GM12878 (cell line): ENCODE results near the gene DPM3. TPM values are rescaled to one million over a fixed set of nuclear protein-coding genes. Genes with fewer than 3 reads are reported as not detected.

Source experiments
- ATAC-seq: fragments of 200-7000 bp; cut with Tn5 transposase; 3 replicates; pipeline ENCODE4 v1.9.1; 2020; ENCODE audit warnings: mild to moderate bottlenecking, moderate library complexity
- BruUV-seq: library from RNA; stranded (reverse); fragments of 400-500 nt; replicated peaks from 2 replicates; lab custom pipeline; 2021; lab: Mats Ljungman, UMichigan
- CTCF ChIA-PET: fragments of 300-600 bp; sonication (Branson Sonifier 250); formaldehyde crosslinking; extraction: SDS; loops from one replicate; lab custom pipeline; 2021; ENCODE audit warnings: inconsistent platforms; lab: Yijun Ruan, JAX
- POLR2A ChIA-PET: fragments of 350-600 bp; formaldehyde crosslinking; extraction: SDS; loops from one replicate; lab custom pipeline; 2021; ENCODE audit warnings: inconsistent platforms; lab: Charles Lee
- RAD21 ChIA-PET: fragments of 300-600 bp; sonication (Branson Sonifier 250); formaldehyde crosslinking; loops from one replicate; lab custom pipeline; 2023; ENCODE audit warnings: antibody characterized with exemption; ENCODE audit not compliant: unreplicated experiment; lab: Charles Lee
- SMC1A ChIA-PET: fragments of 300-600 bp; sonication (Branson Sonifier 250); formaldehyde crosslinking; loops from one replicate; lab custom pipeline; 2023; ENCODE audit not compliant: unreplicated experiment, uncharacterized antibody; lab: Charles Lee
- DNase-seq: peaks from one replicate; pipeline ENCODE4 v3.0.0-alpha.2; 2011; ENCODE audit warnings: low read depth, low spot score
- FAIRE-seq: peaks from 3 replicates; lab custom pipeline; 2011; peaks lifted over from hg19 to GRCh38; lab: Jason Lieb, UNC
- H2AFZ ChIP-seq: 2 replicates; pipeline ENCODE4 v1.6.0; 2011; ENCODE audit warnings: low read depth, low read length, control low read depth; ENCODE audit not compliant: control insufficient read depth
- H3K27ac ChIP-seq: 2 replicates; pipeline ENCODE4 v1.5.1; 2011; ENCODE audit warnings: control low read depth; ENCODE audit not compliant: control insufficient read depth, insufficient read depth
- H3K27me3 ChIP-seq, 2 experiments: replicated peaks in 1 of 2; 2 replicates each; pipeline versions ENCODE4 v1.6.0 to v1.6.1; 2011; ENCODE audit warnings: low read length in 1 of 2; ENCODE audit not compliant: control insufficient read depth in 2 of 2, insufficient read depth in 2 of 2
- H3K36me3 ChIP-seq, 2 experiments: 2 replicates each; pipeline ENCODE4 v1.5.1; 2011; ENCODE audit warnings: low read length in 1 of 2; ENCODE audit not compliant: control insufficient read depth in 2 of 2, insufficient read depth in 2 of 2
- H3K4me1 ChIP-seq: 2 replicates; pipeline ENCODE4 v1.6.1; 2011; ENCODE audit warnings: mild to moderate bottlenecking, low read length, moderate library complexity, mixed read lengths; ENCODE audit not compliant: control insufficient read depth, insufficient read depth
- H3K4me2 ChIP-seq: 2 replicates; pipeline ENCODE4 v1.6.0; 2011; ENCODE audit warnings: control low read depth; ENCODE audit not compliant: control insufficient read depth, insufficient read depth
- H3K4me3 ChIP-seq: fragments of 200-600 bp; sonication (generic); 2 replicates; pipeline ENCODE4 v1.5.1; 2016
- H3K79me2 ChIP-seq: 2 replicates; pipeline ENCODE4 v1.6.0; 2011; ENCODE audit warnings: low read length; ENCODE audit not compliant: control insufficient read depth, insufficient read depth
- H3K9ac ChIP-seq: 2 replicates; pipeline ENCODE4 v1.8.0; 2011; ENCODE audit warnings: low read length, control low read depth, mixed read lengths; ENCODE audit not compliant: control insufficient read depth, insufficient read depth
- H3K9me3 ChIP-seq: replicated peaks from 3 replicates; pipeline ENCODE4 v1.5.1; 2011; ENCODE audit warnings: mild to moderate bottlenecking, low read length; ENCODE audit not compliant: control insufficient read depth, insufficient read depth
- H4K20me1 ChIP-seq: 2 replicates; pipeline ENCODE4 v1.6.0; 2011; ENCODE audit not compliant: control insufficient read depth, insufficient read depth
- CBFB ChIP-seq: IDR thresholded peaks from 2 replicates; pipeline ENCODE4 v1.6.1; 2016; ENCODE audit warnings: antibody characterized with exemption, low read depth
- DPF2 ChIP-seq: fragments of 450-650 bp; IDR thresholded peaks from 2 replicates; pipeline ENCODE4 v1.6.1; 2017; ENCODE audit warnings: mild to moderate bottlenecking
- E4F1 ChIP-seq: fragments of 450-650 bp; IDR thresholded peaks from 2 replicates; pipeline ENCODE4 v1.6.1; 2018; ENCODE audit warnings: borderline replicate concordance, mild to moderate bottlenecking; ENCODE audit not compliant: partially characterized antibody
- EZH2 ChIP-seq: IDR thresholded peaks from 2 replicates; pipeline ENCODE4 v1.6.1; 2012; ENCODE audit warnings: low read depth, mild to moderate bottlenecking, control low read depth, inconsistent platforms, low read length, borderline replicate concordance; ENCODE audit not compliant: control insufficient read depth
- POU2F2 ChIP-seq: IDR thresholded peaks from 3 replicates; pipeline ENCODE4 v1.6.1; 2011; ENCODE audit warnings: low read depth, mild to moderate bottlenecking, low read length, borderline replicate concordance
- SMAD5 ChIP-seq: IDR thresholded peaks from 2 replicates; pipeline ENCODE4 v1.6.1; 2016; ENCODE audit warnings: antibody characterized with exemption, low read depth
- SMARCA5 ChIP-seq: fragments of 450-650 bp; IDR thresholded peaks from 2 replicates; pipeline ENCODE4 v1.6.1; 2017; ENCODE audit warnings: mild to moderate bottlenecking
- TBL1XR1 ChIP-seq: IDR thresholded peaks from 2 replicates; pipeline ENCODE4 v1.6.1; 2012; ENCODE audit warnings: low read depth, low read length, improper control_type of control experiment
- ZBED1 ChIP-seq: IDR thresholded peaks from 2 replicates; pipeline ENCODE4 v1.6.1; 2016; ENCODE audit warnings: borderline replicate concordance
- ZNF217 ChIP-seq: fragments of 450-650 bp; IDR thresholded peaks from 2 replicates; pipeline ENCODE4 v1.6.1; 2017; ENCODE audit warnings: antibody characterized with exemption, mild to moderate bottlenecking
- ZNF274 ChIP-seq: IDR thresholded peaks from one replicate; pipeline ENCODE4 v1.8.0; 2011; ENCODE audit not compliant: insufficient read length, insufficient read depth
- WGBS: methylation state at CpG from one replicate; pipeline ENCODE4 v1.1.6; 2016; ENCODE audit warnings: low lambda C conversion rate; ENCODE audit not compliant: insufficient replicate concordance, insufficient coverage; ENCODE audit errors: missing lambda C conversion rate; 5-methylcytosine and 5-hydroxymethylcytosine counted together
- in situ Hi-C: fragments of 300-500 bp; cut with MboI; formaldehyde crosslinking; loops from 9 replicates; pipeline ENCODE4 v1.14.3; 2018; ENCODE audit warnings: mixed read lengths
- intact Hi-C: fragments of 100-400 bp; cut with micrococcal nuclease; formaldehyde crosslinking; loops from one replicate; pipeline ENCODE4 v1.14.2; 2022; ENCODE audit not compliant: unreplicated experiment
- polyA plus RNA-seq, 11 experiments: library from polyadenylated mRNA; depleted of rRNA in 4 of 11; unstranded in 6 of 11; stranded (reverse) in 5 of 11; fragments of >200 nt; fragmentation: Nextera tagmentation in 4 of 11; fragmentation: Illumina TruSeq in 1 of 11; extraction: Ambion mirVana in 4 of 11; extraction: Trizol in 1 of 11; gene quantifications; 1 replicate in 1 of 11; 2 replicates in 10 of 11; pipeline versions ENCODE4 v1.2.1 to v1.2.3, GENCODE V29; 2011 to 2016; ENCODE audit warnings: inconsistent platforms in 2 of 11, missing spikeins in 2 of 11, low read depth in 1 of 11
- total RNA-seq, 4 experiments: library from RNA; depleted of rRNA in 3 of 4; stranded (reverse); fragments of >200 nt in 3 of 4; fragmentation: Illumina TruSeq in 1 of 4; extraction: Trizol in 1 of 4; gene quantifications; 2 replicates each; pipeline versions ENCODE4 v1.2.1 to v1.2.3, GENCODE V29; 2013 to 2021
- TF ChIP-seq, protein P1 (sequence below): fragments of 450-650 bp; IDR thresholded peaks from 2 replicates; pipeline ENCODE4 v1.6.1; 2017; ENCODE audit warnings: mild to moderate bottlenecking, low read depth, inconsistent platforms; ENCODE audit not compliant: poor library complexity, severe bottlenecking
- TF ChIP-seq, protein P2 (sequence below): IDR thresholded peaks from 2 replicates; pipeline ENCODE4 v1.6.1; 2012; ENCODE audit warnings: low read depth, low read length, improper control_type of control experiment
- TF ChIP-seq, protein P3 (sequence below): fragments of 450-650 bp; IDR thresholded peaks from 2 replicates; pipeline ENCODE4 v1.6.1; 2017; ENCODE audit warnings: low read depth, mild to moderate bottlenecking, moderate library complexity

The DPM3 gene
- total and polyA plus RNA-seq, 10 of the 15 experiments (the other 5 are each of a cell fraction or from before 2014, with no cell fraction given), result 5.9 to 78.7 (median 25.7) TPM

DNA sequence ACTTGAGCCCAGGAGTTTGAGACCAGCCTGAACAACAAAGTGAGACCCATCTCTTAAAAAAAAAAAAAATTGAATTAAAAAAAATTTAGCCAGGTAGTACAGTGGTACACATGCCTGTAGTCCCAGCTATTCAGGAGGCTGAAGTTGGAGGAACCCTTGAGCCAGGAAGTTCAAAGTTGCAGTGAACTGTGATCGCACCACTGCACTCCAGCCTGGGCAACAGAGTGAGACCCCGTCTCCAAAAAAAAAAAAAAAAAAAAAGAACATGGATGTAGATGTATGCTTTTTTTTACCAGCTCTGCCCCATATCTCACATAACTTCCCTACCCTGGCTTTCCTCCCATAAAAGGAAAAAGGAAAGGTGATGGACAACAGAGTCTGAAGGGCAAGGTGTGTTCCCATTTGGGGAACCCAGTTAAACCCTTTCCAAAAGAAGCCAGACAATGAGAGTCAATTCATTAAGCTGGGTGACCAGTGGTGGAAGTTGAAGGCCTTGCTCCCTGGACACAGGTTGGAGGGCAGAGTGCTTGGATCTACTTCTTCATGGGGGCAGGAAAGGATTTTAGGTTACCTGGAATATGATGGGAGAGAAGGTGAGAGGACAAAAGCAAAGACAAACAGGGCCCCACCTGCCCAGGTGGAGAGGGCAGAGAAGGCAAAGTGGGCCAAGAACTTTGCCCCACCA lies 29.9 kb upstream of the DPM3 start:
- no peak for FAIRE-seq
- ATAC-seq, result no peak
- TF ChIP-seq E4F1, result no peak
- TF ChIP-seq, protein P1, sequence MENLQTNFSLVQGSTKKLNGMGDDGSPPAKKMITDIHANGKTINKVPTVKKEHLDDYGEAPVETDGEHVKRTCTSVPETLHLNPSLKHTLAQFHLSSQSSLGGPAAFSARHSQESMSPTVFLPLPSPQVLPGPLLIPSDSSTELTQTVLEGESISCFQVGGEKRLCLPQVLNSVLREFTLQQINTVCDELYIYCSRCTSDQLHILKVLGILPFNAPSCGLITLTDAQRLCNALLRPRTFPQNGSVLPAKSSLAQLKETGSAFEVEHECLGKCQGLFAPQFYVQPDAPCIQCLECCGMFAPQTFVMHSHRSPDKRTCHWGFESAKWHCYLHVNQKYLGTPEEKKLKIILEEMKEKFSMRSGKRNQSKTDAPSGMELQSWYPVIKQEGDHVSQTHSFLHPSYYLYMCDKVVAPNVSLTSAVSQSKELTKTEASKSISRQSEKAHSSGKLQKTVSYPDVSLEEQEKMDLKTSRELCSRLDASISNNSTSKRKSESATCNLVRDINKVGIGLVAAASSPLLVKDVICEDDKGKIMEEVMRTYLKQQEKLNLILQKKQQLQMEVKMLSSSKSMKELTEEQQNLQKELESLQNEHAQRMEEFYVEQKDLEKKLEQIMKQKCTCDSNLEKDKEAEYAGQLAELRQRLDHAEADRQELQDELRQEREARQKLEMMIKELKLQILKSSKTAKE, result no peak
- TF ChIP-seq, protein P2, sequence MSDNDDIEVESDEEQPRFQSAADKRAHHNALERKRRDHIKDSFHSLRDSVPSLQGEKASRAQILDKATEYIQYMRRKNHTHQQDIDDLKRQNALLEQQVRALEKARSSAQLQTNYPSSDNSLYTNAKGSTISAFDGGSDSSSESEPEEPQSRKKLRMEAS, result no peak
- TF ChIP-seq ZNF274, result no peak
- TF ChIP-seq EZH2, result no peak
- TF ChIP-seq DPF2, result no peak
- TF ChIP-seq CBFB, result no peak
- no peak for TF ChIP-seq SMAD5
- TF ChIP-seq, protein P3, sequence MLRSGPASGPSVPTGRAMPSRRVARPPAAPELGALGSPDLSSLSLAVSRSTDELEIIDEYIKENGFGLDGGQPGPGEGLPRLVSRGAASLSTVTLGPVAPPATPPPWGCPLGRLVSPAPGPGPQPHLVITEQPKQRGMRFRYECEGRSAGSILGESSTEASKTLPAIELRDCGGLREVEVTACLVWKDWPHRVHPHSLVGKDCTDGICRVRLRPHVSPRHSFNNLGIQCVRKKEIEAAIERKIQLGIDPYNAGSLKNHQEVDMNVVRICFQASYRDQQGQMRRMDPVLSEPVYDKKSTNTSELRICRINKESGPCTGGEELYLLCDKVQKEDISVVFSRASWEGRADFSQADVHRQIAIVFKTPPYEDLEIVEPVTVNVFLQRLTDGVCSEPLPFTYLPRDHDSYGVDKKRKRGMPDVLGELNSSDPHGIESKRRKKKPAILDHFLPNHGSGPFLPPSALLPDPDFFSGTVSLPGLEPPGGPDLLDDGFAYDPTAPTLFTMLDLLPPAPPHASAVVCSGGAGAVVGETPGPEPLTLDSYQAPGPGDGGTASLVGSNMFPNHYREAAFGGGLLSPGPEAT, result no peak
- no peak for TF ChIP-seq POU2F2
- TF ChIP-seq TBL1XR1, result no peak
- TF ChIP-seq ZNF217, result no peak
- no peak for TF ChIP-seq ZBED1
- TF ChIP-seq SMARCA5, result no peak
- in situ Hi-C loops (no loop called here), intact Hi-C loops (loop anchor here (5.0 kb wide), 1 partner anchor 33 kb away; the partner anchor contains the start of gene SLC50A1)
- Histone ChIP-seq H3K79me2 (peaks cover 12% of the 10 kb centered on the region), H2AFZ (no peak overlapping the region), H3K27me3 (no peaks in the 10 kb centered on the region), H3K36me3 (peaks cover 0 to 3% of the 10 kb centered on the region in 2 experiments; a peak in 1 of 4 replicates), H3K9me3 (no peaks in the 10 kb centered on the region; the same call in 2 of the 3 replicates), H3K4me3 (no peak overlapping the region), H3K9ac (no peak overlapping the region), H3K27ac (no peak overlapping the region), H3K4me2 (no peak overlapping the region), H3K4me1 (peaks cover 19% of the 10 kb centered on the region), H4K20me1 (no peaks in the 10 kb centered on the region)
- ChIA-PET CTCF (interaction anchor here (0.7 to 12.1 kb wide), 11 partner anchors 21 to 126 kb away, joined by 3 to 284 read pairs (median 10); no protein-coding TSS in a partner anchor), SMC1A (interaction anchor here (0.9 to 5.9 kb wide), 4 partner anchors 28 to 81 kb away, joined by 3 to 37 read pairs (median 22); no protein-coding TSS in a partner anchor), POLR2A (interaction anchor here (0.7 to 1.3 kb wide), 2 partner anchors 79 to 106 kb away, joined by 3 to 8 read pairs; no protein-coding TSS in a partner anchor), RAD21 (interaction anchor here (1.5 to 5.1 kb wide), 2 partner anchors 42 to 80 kb away, joined by 4 to 71 read pairs; no protein-coding TSS in a partner anchor)
- WGBS, result 83% methylated on average over 2 of the region's 2 CpGs
- DNase-seq, result no peak
- BruUV-seq, result no TSS peak
